ENCODE results near the gene MRM3. TPM values are rescaled to one million over a fixed set of nuclear protein-coding genes. Genes with fewer than 3 reads are reported as not detected.
A peak's percentile ranks its signal among the peaks of the same experiment; 100 is the strongest.
"Not testable (repeated sequence)": the region's sequence is repeated elsewhere in the genome, so short reads cannot be mapped to it uniquely, and the experiment has no call there.

The MRM3 gene
- total and polyA plus RNA-seq, 2 donors = 13.2 to 15.4 TPM

DNA sequence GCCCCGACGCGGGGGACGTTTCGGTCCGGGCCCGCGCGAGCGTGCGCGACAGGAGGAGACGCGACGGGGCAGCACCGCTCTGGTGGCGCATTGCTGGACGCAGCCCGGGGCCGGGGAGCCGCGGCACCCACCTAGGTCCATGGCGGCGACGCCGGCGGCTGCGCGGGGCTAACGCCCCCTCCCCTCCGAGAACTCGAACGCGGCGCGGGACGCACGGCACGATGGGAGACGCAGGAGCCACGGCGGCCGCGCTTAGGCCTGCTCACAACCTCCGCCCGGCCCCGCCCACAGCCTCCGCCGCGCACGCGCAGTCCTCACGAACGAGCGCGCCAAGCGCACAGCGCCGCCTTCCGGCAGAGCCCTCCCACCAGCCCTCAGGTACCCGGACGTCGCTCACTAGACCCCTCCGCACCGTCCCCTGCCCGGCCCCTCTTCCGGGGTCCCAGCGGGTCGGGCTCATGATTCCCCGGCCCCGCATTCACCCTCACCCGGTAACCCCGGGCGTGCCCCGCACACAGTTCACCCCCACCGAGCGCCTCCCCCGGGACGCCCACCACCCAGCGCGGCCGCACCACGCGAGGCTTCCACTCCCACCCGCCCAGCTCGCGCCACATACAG lies 30.0 kb upstream of the MRM3 start, which contains the start of gene GEMIN4:
TSS of gene GEMIN4 (minus strand) at position 263 of the 618 bp plus-strand sequence. CDS start at position 141, 122 bp downstream.
- DNase-seq (ENCODE audit: low read depth in 6 of 9, low spot score in 9 of 9) = peak; percentile 87 to 99 (median 95)
- WGBS = under 1% methylated on average over 87 of the region's 87 CpGs
- no peaks in the 10 kb centered on the region for H3K9me3 ChIP-seq (ENCODE audit: control insufficient read depth in 2 of 2, insufficient read depth in 1 of 2, low read length in 1 of 2)
- peak within 1 kb of the TSS; percentile 67 to 81 for H3K4me3 ChIP-seq (ENCODE audit: low read length in 2 of 2)
- H3K4me1 ChIP-seq (ENCODE audit: control insufficient read depth in 2 of 2, insufficient read depth in 2 of 2, low read length in 2 of 2) = peaks cover 9 to 20% of the 10 kb centered on the region in 2 donors
- peaks cover 10 to 20% of the 10 kb centered on the region in 2 donors for H3K36me3 ChIP-seq (ENCODE audit: control insufficient read depth in 2 of 2, insufficient read depth in 2 of 2, low read length in 1 of 2)
- no peaks in the 10 kb centered on the region for H3K27me3 ChIP-seq (ENCODE audit: control insufficient read depth in 2 of 2, insufficient read depth in 1 of 2, low read length in 1 of 2)
- H3K27ac ChIP-seq (ENCODE audit: low read depth in 1 of 2, low read length in 1 of 2) = peak within 1 kb of the TSS; percentile 78 to 89

- whole genome bisulfite sequencing = 27% methylated on average over 43 of the region's 43 CpGs
- peak overlapping the region; percentile 78 to 89 for H3K27ac ChIP-seq (ENCODE audit: low read depth in 1 of 2, low read length in 1 of 2)
- H3K27me3 ChIP-seq (ENCODE audit: control insufficient read depth in 2 of 2, insufficient read depth in 1 of 2, low read length in 1 of 2) = no peaks in the 10 kb centered on the region
- H3K9me3 ChIP-seq (ENCODE audit: control insufficient read depth in 2 of 2, insufficient read depth in 1 of 2, low read length in 1 of 2) = no peaks in the 10 kb centered on the region
- DNase-seq (ENCODE audit: low read depth in 6 of 9, low spot score in 9 of 9) = peak in 5 of 9 donors; percentile 28 to 75 (median 47)
- peaks cover 5 to 18% of the 10 kb centered on the region in 2 donors for H3K36me3 ChIP-seq (ENCODE audit: control insufficient read depth in 2 of 2, insufficient read depth in 2 of 2, low read length in 1 of 2)
- H3K4me3 ChIP-seq (ENCODE audit: low read length in 2 of 2) = peak overlapping the region; percentile 67 to 81
- H3K4me1 ChIP-seq (ENCODE audit: control insufficient read depth in 2 of 2, insufficient read depth in 2 of 2, low read length in 2 of 2) = peaks cover 9 to 20% of the 10 kb centered on the region in 2 donors
Observed at GRCh38 chr17:752620-753219, 29.4 kb upstream of the MRM3 start.

- H3K9me3 ChIP-seq (ENCODE audit: control insufficient read depth in 2 of 2, insufficient read depth in 1 of 2, low read length in 1 of 2) = no peaks in the 10 kb centered on the region
- H3K36me3 ChIP-seq (ENCODE audit: control insufficient read depth in 2 of 2, insufficient read depth in 2 of 2, low read length in 1 of 2) = peaks cover 0 to 13% of the 10 kb centered on the region in 2 donors
- no peak overlapping the region for H3K4me3 ChIP-seq (ENCODE audit: low read length in 2 of 2)
- H3K27ac ChIP-seq (ENCODE audit: low read depth in 1 of 2, low read length in 1 of 2) = no peak overlapping the region
- 81% methylated on average over 13 of the region's 13 CpGs for WGBS
- peaks cover 9 to 20% of the 10 kb centered on the region in 2 donors for H3K4me1 ChIP-seq (ENCODE audit: control insufficient read depth in 2 of 2, insufficient read depth in 2 of 2, low read length in 2 of 2)
- no peaks in the 10 kb centered on the region for H3K27me3 ChIP-seq (ENCODE audit: control insufficient read depth in 2 of 2, insufficient read depth in 1 of 2, low read length in 1 of 2)
- DNase-seq (ENCODE audit: low read depth in 6 of 9, low spot score in 9 of 9) = no peak
Observed at GRCh38 chr17:753418-753817, 28.7 kb upstream of the MRM3 start.

DNA sequence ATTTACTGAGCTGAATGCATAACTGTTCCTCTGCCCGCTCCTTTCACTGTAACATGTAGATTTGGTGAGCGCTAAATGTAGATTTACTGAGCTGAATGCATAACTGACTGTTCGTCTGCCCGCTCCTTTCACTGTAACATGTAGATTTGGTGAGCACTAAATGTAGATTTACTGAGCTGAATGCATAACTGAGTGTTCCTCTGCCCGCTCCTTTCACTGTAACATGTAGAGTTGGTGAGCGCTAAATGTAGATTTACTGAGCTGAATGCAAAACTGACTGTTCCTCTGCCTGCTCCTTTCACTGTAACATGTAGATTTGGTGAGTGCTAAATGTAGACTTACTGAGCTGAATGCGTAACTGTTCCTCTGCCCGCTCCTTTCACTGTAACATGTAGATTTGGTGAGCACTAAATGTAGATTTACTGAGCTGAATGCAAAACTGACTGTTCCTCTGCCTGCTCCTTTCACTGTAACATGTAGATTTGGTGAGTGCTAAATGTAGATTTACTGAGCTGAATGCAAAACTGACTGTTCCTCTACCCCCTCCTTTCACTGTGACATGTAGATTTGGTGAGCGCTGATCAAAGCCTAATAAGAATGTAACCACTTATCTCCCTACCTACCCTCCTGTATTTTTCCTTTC lies 26.7 kb upstream of the MRM3 start:
- peaks cover 9 to 16% of the 10 kb centered on the region in 2 donors for H3K4me1 ChIP-seq (ENCODE audit: control insufficient read depth in 2 of 2, insufficient read depth in 2 of 2, low read length in 2 of 2)
- H3K36me3 ChIP-seq (ENCODE audit: control insufficient read depth in 2 of 2, insufficient read depth in 2 of 2, low read length in 1 of 2) = peaks cover 7 to 22% of the 10 kb centered on the region in 2 donors
- H3K9me3 ChIP-seq (ENCODE audit: control insufficient read depth in 2 of 2, insufficient read depth in 1 of 2, low read length in 1 of 2); DNase-seq (ENCODE audit: low read depth in 6 of 9, low spot score in 9 of 9); H3K27ac ChIP-seq (ENCODE audit: low read depth in 1 of 2, low read length in 1 of 2); H3K4me3 ChIP-seq (ENCODE audit: low read length in 2 of 2); H3K27me3 ChIP-seq (ENCODE audit: control insufficient read depth in 2 of 2, insufficient read depth in 1 of 2, low read length in 1 of 2): not testable (repeated sequence)
- 98% methylated on average over 9 of the region's 9 CpGs for WGBS

DNA sequence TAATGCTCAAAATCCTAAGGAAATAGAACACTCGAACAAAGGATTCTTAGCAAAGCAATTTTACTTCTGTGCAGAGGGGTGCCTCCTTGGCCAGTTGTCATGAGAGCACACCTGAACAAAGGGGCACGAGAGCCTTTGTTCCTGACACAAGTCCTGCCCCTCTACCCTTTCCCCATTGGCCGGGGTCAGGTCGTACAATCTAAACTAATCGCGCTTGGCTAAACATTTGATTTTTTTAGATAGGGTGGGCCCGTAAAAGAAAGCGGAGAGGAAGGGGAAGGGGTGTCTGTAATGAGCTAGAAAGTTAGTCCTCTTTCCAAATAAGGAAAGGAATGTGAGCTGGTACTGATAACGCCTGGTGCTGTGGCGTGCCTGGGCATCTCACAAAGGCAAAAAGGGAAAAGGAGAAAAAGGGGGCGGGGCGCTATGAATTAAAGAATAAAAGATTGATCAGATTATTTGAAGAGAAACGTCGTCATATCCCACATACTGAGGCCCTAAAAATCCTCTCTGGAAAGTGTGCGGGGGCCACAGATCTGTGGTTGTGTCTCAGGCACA lies 26.1 kb upstream of the MRM3 start:
- H3K36me3 ChIP-seq (ENCODE audit: control insufficient read depth in 2 of 2, insufficient read depth in 2 of 2, low read length in 1 of 2) = peaks cover 13 to 25% of the 10 kb centered on the region in 2 donors
- DNase-seq (ENCODE audit: low read depth in 6 of 9, low spot score in 9 of 9); H3K9me3 ChIP-seq (ENCODE audit: control insufficient read depth in 2 of 2, insufficient read depth in 1 of 2, low read length in 1 of 2); H3K27me3 ChIP-seq (ENCODE audit: control insufficient read depth in 2 of 2, insufficient read depth in 1 of 2, low read length in 1 of 2); H3K4me3 ChIP-seq (ENCODE audit: low read length in 2 of 2); H3K4me1 ChIP-seq (ENCODE audit: control insufficient read depth in 2 of 2, insufficient read depth in 2 of 2, low read length in 2 of 2); H3K27ac ChIP-seq (ENCODE audit: low read depth in 1 of 2, low read length in 1 of 2): not testable (repeated sequence)
- WGBS = 92% methylated on average over 15 of the region's 15 CpGs

DNA sequence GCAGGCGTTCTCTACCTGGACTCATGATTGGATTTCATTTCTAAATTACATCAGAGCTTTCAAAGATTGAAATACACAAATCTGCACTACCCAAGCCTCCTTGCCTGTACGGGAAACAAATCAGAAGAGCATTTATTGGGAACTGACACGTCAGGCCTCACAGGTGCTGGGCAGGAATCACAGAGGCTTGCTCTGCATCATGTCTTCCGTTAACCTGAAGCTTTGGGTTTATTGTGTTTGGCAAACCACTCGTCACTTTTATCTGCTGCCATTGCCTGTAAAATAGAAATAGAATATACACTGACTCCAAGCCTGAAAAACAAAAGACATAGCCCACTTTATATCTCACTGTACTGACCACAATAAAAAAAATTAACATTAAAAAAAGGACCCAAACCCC lies 22.2 kb upstream of the MRM3 start:
- no peak for DNase-seq (ENCODE audit: low read depth in 6 of 9, low spot score in 9 of 9)
- no peaks in the 10 kb centered on the region for H3K27me3 ChIP-seq (ENCODE audit: control insufficient read depth in 2 of 2, insufficient read depth in 1 of 2, low read length in 1 of 2)
- 94% methylated on average over 5 of the region's 5 CpGs for WGBS
- H3K9me3 ChIP-seq (ENCODE audit: control insufficient read depth in 2 of 2, insufficient read depth in 1 of 2, low read length in 1 of 2) = no peaks in the 10 kb centered on the region
- H3K4me3 ChIP-seq (ENCODE audit: low read length in 2 of 2) = no peak overlapping the region
- H3K27ac ChIP-seq (ENCODE audit: low read depth in 1 of 2, low read length in 1 of 2) = no peak overlapping the region
- H3K4me1 ChIP-seq (ENCODE audit: control insufficient read depth in 2 of 2, insufficient read depth in 2 of 2, low read length in 2 of 2) = no peaks in the 10 kb centered on the region
- H3K36me3 ChIP-seq (ENCODE audit: control insufficient read depth in 2 of 2, insufficient read depth in 2 of 2, low read length in 1 of 2) = peaks cover 22 to 42% of the 10 kb centered on the region in 2 donors

- Histone ChIP-seq H3K4me1 (ENCODE audit: control insufficient read depth in 2 of 2, insufficient read depth in 2 of 2, low read length in 2 of 2) (no peaks in the 10 kb centered on the region), H3K36me3 (ENCODE audit: control insufficient read depth in 2 of 2, insufficient read depth in 2 of 2, low read length in 1 of 2) (peaks cover 26 to 45% of the 10 kb centered on the region in 2 donors), H3K27ac (ENCODE audit: low read depth in 1 of 2, low read length in 1 of 2) (no peak overlapping the region), H3K9me3 (ENCODE audit: control insufficient read depth in 2 of 2, insufficient read depth in 1 of 2, low read length in 1 of 2) (no peaks in the 10 kb centered on the region), H3K27me3 (ENCODE audit: control insufficient read depth in 2 of 2, insufficient read depth in 1 of 2, low read length in 1 of 2) (no peaks in the 10 kb centered on the region), H3K4me3 (ENCODE audit: low read length in 2 of 2) (no peak overlapping the region)
- DNase-seq (ENCODE audit: low read depth in 6 of 9, low spot score in 9 of 9) = no peak
- WGBS = 96% methylated on average over 9 of the region's 9 CpGs
Observed at GRCh38 chr17:760371-760770, 21.8 kb upstream of the MRM3 start.

GRCh38 chr17:767076-767475 lies 15.1 kb upstream of the MRM3 start:
- 91% methylated on average over 3 of the region's 3 CpGs for whole genome bisulfite sequencing
- H3K27me3 ChIP-seq (ENCODE audit: control insufficient read depth in 2 of 2, insufficient read depth in 1 of 2, low read length in 1 of 2) = no peaks in the 10 kb centered on the region
- H3K4me1 ChIP-seq (ENCODE audit: control insufficient read depth in 2 of 2, insufficient read depth in 2 of 2, low read length in 2 of 2) = no peaks in the 10 kb centered on the region
- no peak for DNase-seq (ENCODE audit: low read depth in 6 of 9, low spot score in 9 of 9)
- H3K9me3 ChIP-seq (ENCODE audit: control insufficient read depth in 2 of 2, insufficient read depth in 1 of 2, low read length in 1 of 2) = no peaks in the 10 kb centered on the region
- peaks cover 42 to 45% of the 10 kb centered on the region in 2 donors for H3K36me3 ChIP-seq (ENCODE audit: control insufficient read depth in 2 of 2, insufficient read depth in 2 of 2, low read length in 1 of 2)
- no peak overlapping the region for H3K27ac ChIP-seq (ENCODE audit: low read depth in 1 of 2, low read length in 1 of 2)
- H3K4me3 ChIP-seq (ENCODE audit: low read length in 2 of 2) = no peak overlapping the region

GRCh38 chr17:773016-773415 lies 9.1 kb upstream of the MRM3 start:
- DNase-seq (ENCODE audit: low read depth in 6 of 9, low spot score in 9 of 9) = no peak
- Histone ChIP-seq H3K27ac (ENCODE audit: low read depth in 1 of 2, low read length in 1 of 2) (no peak overlapping the region), H3K27me3 (ENCODE audit: control insufficient read depth in 2 of 2, insufficient read depth in 1 of 2, low read length in 1 of 2) (no peaks in the 10 kb centered on the region), H3K36me3 (ENCODE audit: control insufficient read depth in 2 of 2, insufficient read depth in 2 of 2, low read length in 1 of 2) (peaks cover 58 to 70% of the 10 kb centered on the region in 2 donors), H3K4me3 (ENCODE audit: low read length in 2 of 2) (no peak overlapping the region), H3K9me3 (ENCODE audit: control insufficient read depth in 2 of 2, insufficient read depth in 1 of 2, low read length in 1 of 2) (no peaks in the 10 kb centered on the region), H3K4me1 (ENCODE audit: control insufficient read depth in 2 of 2, insufficient read depth in 2 of 2, low read length in 2 of 2) (no peaks in the 10 kb centered on the region)
- WGBS = 96% methylated on average over 5 of the region's 5 CpGs
